GM04504 (cell line): ENCODE results near the gene LRCH1.
"Not testable (repeated sequence)": the region's sequence is repeated elsewhere in the genome, so short reads cannot be mapped to it uniquely, and the experiment has no call there.

Source experiments
- DNase-seq: peaks from one replicate; pipeline ENCODE4 v3.0.0-alpha.2; 2012; ENCODE audit warnings: low read depth

LRCH1 gene

GRCh38 chr13:46753137-46753536, 200.2 kb downstream of the LRCH1 start:
- DNase-seq: no peak

DNA sequence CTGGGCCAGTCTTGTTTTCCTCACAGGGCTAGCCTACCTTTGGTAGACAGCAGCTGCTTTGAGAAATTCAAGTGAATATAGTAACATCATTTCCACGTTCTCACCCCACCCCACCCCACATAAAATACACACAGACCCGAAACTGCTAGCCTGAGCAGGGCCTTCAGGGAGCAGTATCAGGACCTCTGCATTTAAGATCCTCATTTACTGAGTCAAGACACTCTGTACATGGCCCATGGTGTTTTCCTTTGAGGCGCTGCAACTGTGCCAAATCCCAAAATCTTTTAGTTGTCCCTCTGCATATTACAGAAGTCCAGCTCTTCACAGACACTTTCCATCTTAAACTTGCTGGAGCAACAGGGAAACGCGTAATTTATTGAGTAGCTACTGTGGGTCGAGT, 200.9 kb downstream of the LRCH1 start:
- DNase-seq: no peak

- no peak for DNase-seq
Measured at GRCh38 chr13:46754812-46755211, 201.8 kb downstream of the LRCH1 start.

DNA sequence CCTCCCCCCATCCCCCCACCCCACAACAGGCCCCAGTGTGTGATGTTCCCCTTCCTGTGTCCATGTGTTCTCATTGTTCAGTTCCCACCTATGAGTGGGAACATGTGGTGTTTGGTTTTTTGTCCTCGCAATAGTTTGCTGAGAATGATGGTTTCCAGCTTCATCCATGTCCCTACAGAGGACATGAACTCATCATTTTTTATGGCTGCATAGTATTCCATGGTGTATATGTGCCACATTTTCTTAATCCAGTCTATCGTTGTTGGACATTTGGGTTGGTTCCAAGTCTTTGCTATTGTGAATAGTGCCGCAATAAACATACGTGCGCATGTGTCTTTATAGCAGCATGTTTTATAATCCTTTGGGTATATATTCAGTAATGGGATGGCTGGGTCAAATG, 202.5 kb downstream of the LRCH1 start:
- DNase-seq: not testable (repeated sequence)

DNA sequence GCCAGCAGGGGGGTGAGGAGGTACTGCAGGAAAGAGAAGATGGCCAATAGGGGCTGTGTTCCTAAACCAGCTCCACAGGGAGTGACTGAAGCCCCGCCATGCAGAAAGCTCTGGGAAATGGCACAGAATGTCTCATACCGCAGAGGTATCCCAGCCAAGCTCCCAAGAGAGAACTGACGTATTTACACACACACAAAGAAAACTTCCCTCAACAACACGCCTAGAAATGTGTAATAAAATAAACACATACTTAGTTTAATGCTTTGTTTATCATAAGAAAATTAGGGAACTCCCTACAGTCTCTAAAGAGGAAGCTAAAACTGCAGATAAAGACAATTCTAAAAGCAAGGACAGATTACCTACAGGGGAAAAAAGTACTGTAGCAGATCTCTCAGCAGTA, 204.0 kb downstream of the LRCH1 start:
- no peak for DNase-seq

- no peak for DNase-seq
Measured at GRCh38 chr13:46757640-46758039, 204.7 kb downstream of the LRCH1 start.

GRCh38 chr13:46759846-46760245, 206.9 kb downstream of the LRCH1 start:
- DNase-seq: no peak

DNA sequence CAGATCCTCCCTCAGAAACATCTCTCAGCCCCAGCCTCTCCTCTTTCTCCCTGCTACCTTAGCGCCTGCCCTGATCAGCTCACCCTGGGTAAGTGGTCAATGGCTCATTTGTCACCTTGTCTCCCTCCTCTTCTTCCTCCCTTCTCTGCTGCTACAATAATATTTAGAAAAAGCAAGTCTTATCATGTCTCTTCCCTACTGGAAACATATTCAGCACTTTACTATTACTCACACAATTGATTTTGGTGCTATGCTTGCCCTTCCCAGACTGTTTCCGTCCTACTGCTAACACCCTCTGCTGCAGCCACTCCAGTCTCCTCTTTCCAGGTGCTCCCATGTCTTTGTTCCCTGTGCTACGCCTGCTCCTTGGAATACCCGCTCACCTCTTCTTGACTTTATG, 208.2 kb downstream of the LRCH1 start:
- DNase-seq: no peak

DNA sequence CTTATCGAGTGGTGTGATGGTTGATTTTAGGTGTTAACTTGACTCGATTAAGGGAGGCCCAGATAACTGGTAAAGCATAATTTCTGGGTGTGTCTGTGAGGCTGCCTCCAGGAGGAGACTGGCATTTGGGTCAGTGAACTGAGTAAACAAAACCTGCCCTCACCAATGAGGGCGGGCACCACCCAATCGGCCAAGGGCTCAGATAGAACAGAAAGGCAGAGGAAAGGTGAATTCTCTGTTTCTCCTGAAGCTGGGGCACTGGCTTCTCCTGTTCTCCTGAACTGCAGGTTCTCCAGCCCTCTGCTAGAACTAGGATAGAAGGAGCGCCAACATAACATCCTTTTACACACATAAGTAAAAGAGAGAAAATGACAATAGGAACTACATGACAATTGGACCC, 208.9 kb downstream of the LRCH1 start:
- DNase-seq: no peak

DNA sequence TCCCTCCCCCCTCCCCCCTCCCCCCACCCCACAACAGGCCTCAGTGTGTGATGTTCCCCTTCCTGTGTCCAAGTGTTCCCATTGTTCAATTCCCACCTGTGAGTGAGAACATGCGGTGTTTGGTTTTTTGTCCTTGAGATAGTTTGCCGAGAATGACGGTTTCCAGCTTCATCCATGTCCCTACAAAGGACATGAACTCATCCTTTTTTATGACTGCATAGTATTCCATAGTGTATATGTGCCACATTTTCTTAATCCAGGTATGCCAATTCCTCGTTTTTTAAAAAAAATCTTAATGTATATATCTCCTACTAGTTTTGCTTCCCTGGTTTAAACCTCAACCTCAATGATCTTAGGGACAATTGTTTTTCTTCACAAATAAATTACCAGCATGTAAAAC, 217.0 kb downstream of the LRCH1 start:
- DNase-seq: not testable (repeated sequence)

GRCh38 chr13:46771693-46772092, 218.7 kb downstream of the LRCH1 start:
- DNase-seq: no peak

GRCh38 chr13:46773541-46773940, 220.6 kb downstream of the LRCH1 start:
- DNase-seq: no peak

DNA sequence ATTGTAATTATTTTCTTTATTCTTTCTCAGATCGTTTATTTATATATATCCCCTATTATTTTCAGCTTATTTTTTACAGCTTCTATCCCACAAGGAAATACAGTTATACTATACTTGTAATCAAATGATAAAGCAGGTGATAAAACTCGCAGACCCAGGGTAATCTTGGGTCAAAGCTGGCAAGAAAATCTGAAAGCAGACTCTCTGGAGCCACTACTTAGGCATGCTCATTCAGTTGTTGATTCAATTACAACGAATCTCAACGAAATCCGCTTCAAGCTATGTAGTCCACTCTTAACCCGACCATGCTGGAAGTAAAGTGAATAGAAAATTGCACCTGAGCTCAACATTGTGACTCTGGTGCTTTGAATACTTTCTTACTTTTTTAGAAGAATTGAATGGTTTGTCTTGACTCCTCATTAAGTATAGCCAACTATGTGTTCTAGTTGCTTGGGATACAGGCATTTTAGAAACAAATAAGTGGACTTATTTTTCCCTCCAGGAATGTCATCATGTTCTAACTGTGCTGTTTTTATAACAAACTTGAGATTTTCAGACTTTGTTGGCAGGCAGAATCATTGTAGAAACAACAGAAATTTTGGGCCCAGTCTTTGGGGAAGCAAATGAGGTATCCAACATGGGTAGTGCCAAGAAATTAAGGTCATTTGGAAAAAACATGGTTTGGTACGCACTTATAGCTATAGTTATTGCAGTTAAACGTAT, 222.6 kb downstream of the LRCH1 start:
- DNase-seq: no peak

DNA sequence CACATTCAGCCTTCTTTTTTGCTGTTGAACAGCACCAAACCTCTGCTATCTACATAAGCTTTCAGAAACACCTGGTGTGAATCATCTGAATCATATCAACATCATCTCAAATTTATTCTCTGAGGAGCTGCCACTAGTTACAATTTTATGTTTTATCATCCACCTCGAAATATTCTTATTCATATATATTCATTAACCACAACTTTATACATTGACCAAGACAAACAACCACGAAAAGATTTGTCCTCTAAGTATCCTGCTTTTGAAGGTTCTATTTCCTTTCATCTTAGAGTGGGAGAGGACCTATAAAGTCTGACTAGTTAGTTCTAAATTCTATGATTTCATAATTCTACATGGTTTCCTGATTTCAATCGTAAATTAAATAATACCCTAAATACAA, 225.1 kb downstream of the LRCH1 start:
- DNase-seq: no peak

DNA sequence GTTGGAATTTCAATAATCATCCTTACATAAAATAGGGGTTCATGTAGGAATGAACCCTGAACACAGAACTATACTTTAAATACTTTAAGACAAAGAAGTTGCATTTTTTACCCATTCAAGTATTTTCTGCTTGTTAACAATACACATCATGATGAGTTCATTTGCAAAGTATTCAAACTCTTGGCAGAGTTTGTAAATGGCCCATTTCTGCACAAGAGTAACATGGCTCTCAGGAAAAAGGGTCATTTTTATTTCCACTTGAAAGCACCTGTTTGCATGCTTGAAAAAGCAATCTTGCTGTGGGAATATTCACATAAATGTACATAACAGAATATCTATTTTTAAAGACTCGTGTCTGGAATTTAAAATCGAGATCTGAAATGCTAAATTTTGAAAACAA, 225.9 kb downstream of the LRCH1 start:
- DNase-seq: peak; percentile 12

GRCh38 chr13:46782066-46782465, 229.1 kb downstream of the LRCH1 start:
- DNase-seq: no peak

DNA sequence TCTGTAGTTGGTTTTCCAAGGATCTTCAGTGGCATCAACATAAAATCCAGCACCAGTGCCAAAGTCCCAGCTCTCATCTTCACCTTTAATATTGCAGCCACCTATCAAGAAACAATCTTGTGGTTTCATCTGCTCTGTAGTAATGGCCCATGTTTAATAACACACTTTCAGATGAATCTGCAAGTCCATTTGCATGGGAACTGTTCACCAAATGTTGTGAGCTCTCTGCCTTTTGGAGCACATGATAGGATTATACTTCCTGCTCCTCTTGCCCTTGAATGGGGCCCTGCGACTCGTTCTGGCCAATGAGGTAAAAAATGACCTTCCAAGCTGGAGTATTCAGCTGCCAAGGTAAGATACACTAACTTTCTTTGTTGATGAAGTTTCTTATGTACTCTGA, 229.7 kb downstream of the LRCH1 start:
- DNase-seq: no peak

GRCh38 chr13:46783504-46783903, 230.5 kb downstream of the LRCH1 start:
- no peak for DNase-seq

DNA sequence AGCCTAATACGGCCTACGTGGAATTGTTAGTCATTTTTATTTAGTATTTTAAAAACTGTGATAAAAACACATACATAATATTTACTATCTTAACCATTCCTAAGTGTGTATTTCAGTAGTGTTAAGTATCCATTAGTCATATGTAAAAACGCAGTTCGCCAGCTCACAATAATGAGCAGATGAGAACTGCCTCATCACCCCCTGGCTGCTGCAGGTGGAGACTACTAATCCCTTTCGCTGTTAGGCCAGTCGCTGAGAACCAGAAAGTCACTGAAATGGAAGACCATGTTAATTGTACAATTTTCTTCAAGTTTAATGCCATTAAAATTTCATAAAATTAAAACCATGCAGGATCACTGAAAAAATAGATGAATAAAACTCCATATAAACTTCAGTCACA, 242.4 kb downstream of the LRCH1 start:
- no peak for DNase-seq

GRCh38 chr13:46796129-46796514, 243.2 kb downstream of the LRCH1 start:
- no peak for DNase-seq

DNA sequence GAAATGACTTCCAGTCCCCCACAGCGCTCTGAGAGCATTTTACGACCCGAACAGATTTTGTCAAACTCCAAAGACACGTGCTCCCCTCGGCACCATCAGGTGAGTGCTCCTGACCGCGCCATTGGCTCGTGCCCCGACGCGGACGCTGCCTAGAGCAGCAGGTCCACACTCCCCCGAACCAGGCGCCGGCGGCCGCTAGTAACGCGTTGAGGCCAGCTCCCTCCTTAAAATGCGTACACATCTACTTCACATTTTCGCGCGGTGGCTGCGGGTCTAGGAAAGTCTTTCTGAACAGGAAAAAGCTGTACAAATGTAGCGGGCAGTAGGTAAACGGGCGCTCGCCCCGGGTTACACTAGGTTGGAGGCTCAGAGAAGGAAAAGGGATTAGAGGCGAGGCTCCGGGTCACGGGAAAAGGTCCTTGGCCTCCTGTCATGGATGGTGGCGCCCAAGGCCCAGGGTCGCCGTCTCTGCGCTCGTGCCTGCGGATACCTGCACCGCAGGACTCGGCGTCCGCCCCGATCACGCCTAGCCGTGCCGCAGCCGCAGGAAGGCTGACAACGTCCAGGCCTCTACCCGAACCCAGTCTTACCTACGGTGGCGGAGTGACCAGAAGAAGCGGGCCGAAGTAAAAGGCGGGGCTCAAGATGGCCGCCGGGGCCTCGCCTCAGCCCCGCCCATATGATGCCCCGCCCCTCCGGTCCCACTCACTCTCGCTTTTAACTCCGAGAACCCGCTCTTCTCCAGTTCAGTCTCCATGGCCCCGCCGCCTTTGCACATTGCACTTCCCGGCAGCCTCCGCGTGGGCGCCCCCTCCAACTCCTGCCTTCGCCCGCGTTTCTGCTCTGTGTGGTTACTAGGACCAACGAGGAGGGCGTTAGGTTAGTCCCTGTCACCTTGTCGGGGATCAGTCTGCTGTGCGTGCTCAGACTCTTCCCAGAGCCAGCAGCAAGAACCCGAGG, 243.8 kb downstream of the LRCH1 start, which contains the start of gene ESD:
Gene ESD, minus strand, starts transcription at position 647 of the 960 bp plus-strand sequence. CDS start 5,748 bp downstream, outside the sequence.
- DNase-seq: peak; percentile 79

GRCh38 chr13:46797501-46798237, 244.7 kb downstream of the LRCH1 start:
- no peak for DNase-seq
